GM12873 (cell line): ENCODE results near the gene ABHD17C.

ENCODE experiments used
- CTCF ChIP-seq: IDR thresholded peaks from 2 replicates; pipeline ENCODE4 v1.5.1; 2012; ENCODE audit warnings: low read depth, mild to moderate bottlenecking, moderate library complexity, low read length, control low read depth; ENCODE audit not compliant: insufficient read depth; ENCODE audit errors: missing control alignments

The ABHD17C gene

GRCh38 chr15:80721476-80721875 lies 26.4 kb downstream of the ABHD17C start:
- no peak for TF ChIP-seq CTCF

GRCh38 chr15:80722811-80723210 lies 27.7 kb downstream of the ABHD17C start:
- TF ChIP-seq CTCF: no peak

GRCh38 chr15:80727196-80727595 lies 32.1 kb downstream of the ABHD17C start:
- TF ChIP-seq CTCF: no peak

GRCh38 chr15:80727596-80727995 lies 32.5 kb downstream of the ABHD17C start:
- TF ChIP-seq CTCF: no peak

GRCh38 chr15:80730387-80730786 lies 35.3 kb downstream of the ABHD17C start:
- TF ChIP-seq CTCF: no peak

GRCh38 chr15:80730926-80731325 lies 35.8 kb downstream of the ABHD17C start:
- no peak for TF ChIP-seq CTCF

- TF ChIP-seq CTCF: no peak
Measured at GRCh38 chr15:80732167-80732566, 37.1 kb downstream of the ABHD17C start.
